OCI-LY7 (cell line): ENCODE measurements around the gene KDM3A.

Source experiments
- CTCF ChIP-seq: fragments of 200-600 bp; sonication (generic); conservative IDR thresholded peaks from 2 replicates; pipeline ENCODE4 v1.5.1; 2014; ENCODE audit warnings: mild to moderate bottlenecking, antibody characterized with exemption, low read length, moderate library complexity, mixed read lengths
- EZH2phosphoT487 ChIP-seq: fragments of 200-600 bp; sonication (generic); IDR thresholded peaks from 2 replicates; pipeline ENCODE4 v1.6.1; 2018; ENCODE audit warnings: low read depth, borderline replicate concordance, mild to moderate bottlenecking, mixed run types, antibody characterized with exemption, low read length, moderate library complexity, mixed read lengths

GRCh38 chr2:86417961-86418360 is 23.2 kb upstream of the KDM3A start:
- TF ChIP-seq CTCF (no peak), EZH2phosphoT487 (no peak)
